Fibroblast of lung (primary cell): ENCODE results near the gene MID1. TPM values are rescaled to one million over a fixed set of nuclear protein-coding genes. Genes with fewer than 3 reads are reported as not detected.

Experiments used
- DNase-seq, 2 donors: peaks; one replicate each; pipeline versions ENCODE4 v3.0.0 to v3.0.0-alpha.2; 2010; ENCODE audit warnings: low read depth in 2 of 2
- H2AFZ ChIP-seq: 2 replicates; pipeline ENCODE4 v1.5.1; 2012; ENCODE audit warnings: low read length, control low read depth, inconsistent platforms
- H3K27ac ChIP-seq: 2 replicates; pipeline ENCODE4 v1.5.1; 2011; ENCODE audit warnings: low read length, control low read depth; ENCODE audit not compliant: insufficient read depth
- H3K27me3 ChIP-seq: 2 replicates; pipeline ENCODE4 v1.5.1; 2011; ENCODE audit warnings: mild to moderate bottlenecking, low read length; ENCODE audit not compliant: control insufficient read depth, insufficient read depth
- H3K36me3 ChIP-seq: 2 replicates; pipeline ENCODE4 v1.5.1; 2011; ENCODE audit warnings: low read length; ENCODE audit not compliant: control insufficient read depth, insufficient read depth
- H3K4me1 ChIP-seq: 2 replicates; pipeline ENCODE4 v1.5.1; 2011; ENCODE audit warnings: low read length; ENCODE audit not compliant: control insufficient read depth, insufficient read depth; ENCODE audit errors: extremely low read depth
- H3K4me2 ChIP-seq: 2 replicates; pipeline ENCODE4 v1.5.1; 2011; ENCODE audit warnings: low read length, control low read depth; ENCODE audit not compliant: insufficient read depth; ENCODE audit errors: extremely low read depth
- H3K4me3 ChIP-seq, 4 experiments: fragments of 200-600 bp in 1 of 4; sonication (generic) in 1 of 4; replicated peaks in 1 of 4; 2 replicates each; pipeline ENCODE4 v1.5.1; 2011 to 2016; ENCODE audit warnings: low read length in 4 of 4, low read depth in 3 of 4, mild to moderate bottlenecking in 3 of 4, control low read depth in 2 of 4, inconsistent platforms in 1 of 4, mixed read lengths in 1 of 4; ENCODE audit not compliant: insufficient read depth in 1 of 4; ENCODE audit errors: control extremely low read depth in 1 of 4
- H3K79me2 ChIP-seq: 2 replicates; pipeline ENCODE4 v1.5.1; 2012; ENCODE audit warnings: mild to moderate bottlenecking, low read length, inconsistent platforms; ENCODE audit not compliant: control insufficient read depth, insufficient read depth
- H3K9ac ChIP-seq: 2 replicates; pipeline ENCODE4 v1.5.1; 2011; ENCODE audit warnings: mild to moderate bottlenecking, low read length, control low read depth; ENCODE audit not compliant: insufficient read depth
- H3K9me3 ChIP-seq: 2 replicates; pipeline ENCODE4 v1.5.1; 2012; ENCODE audit warnings: low read depth, low read length; ENCODE audit not compliant: control insufficient read depth, insufficient read depth
- H4K20me1 ChIP-seq: 2 replicates; pipeline ENCODE4 v1.5.1; 2011; ENCODE audit warnings: low read length; ENCODE audit not compliant: control insufficient read depth, insufficient read depth; ENCODE audit errors: extremely low read depth
- CTCF ChIP-seq, 2 donors: IDR thresholded peaks in 1 of 2; conservative IDR thresholded peaks in 1 of 2; 1 replicate in 1 of 2; 2 replicates in 1 of 2; pipeline ENCODE4 v1.5.1; 2011 to 2012; ENCODE audit warnings: low read length in 2 of 2, control low read depth in 1 of 2, inconsistent platforms in 1 of 2, low read depth in 1 of 2, mild to moderate bottlenecking in 1 of 2
- EZH2 ChIP-seq: IDR thresholded peaks from 2 replicates; pipeline ENCODE4 v1.5.1; 2012; ENCODE audit warnings: low read length, control low read depth, mild to moderate bottlenecking; ENCODE audit errors: missing control alignments
- polyA plus RNA-seq, 2 donors: library from polyadenylated mRNA; depleted of rRNA in 1 of 2; stranded (reverse) in 1 of 2; unstranded in 1 of 2; fragments of >200 nt; gene quantifications; 2 replicates each; pipeline ENCODE4 v1.2.1, GENCODE V29; 2011 to 2012; ENCODE audit warnings: missing spikeins in 1 of 2
- total RNA-seq: library from RNA; depleted of rRNA; stranded (reverse); fragments of >200 nt; gene quantifications from 2 replicates; pipeline ENCODE4 v1.2.1, GENCODE V29; 2014

The MID1 gene
- total and polyA plus RNA-seq, 2 donors (not counting 1 experiment from before 2014, with no cell fraction given) = 20.3 to 27.7 TPM

GRCh38 chrX:10567136-10567535 is 53.2 kb downstream of the MID1 start:
- H3K9ac ChIP-seq = no peak overlapping the region
- no peak overlapping the region for H3K27ac ChIP-seq
- H3K4me3 ChIP-seq = no peak overlapping the region

GRCh38 chrX:10566716-10567097 is 53.7 kb downstream of the MID1 start:
- Histone ChIP-seq H3K27me3 (no peaks in the 10 kb centered on the region), H2AFZ (no peak overlapping the region), H3K27ac (no peak overlapping the region), H3K4me1 (peaks cover 13% of the 10 kb centered on the region), H3K4me3 (no peak overlapping the region), H3K9ac (no peak overlapping the region), H3K36me3 (peaks cover 3% of the 10 kb centered on the region), H3K79me2 (peaks cover 3% of the 10 kb centered on the region), H3K4me2 (no peak overlapping the region), H3K9me3 (no peaks in the 10 kb centered on the region), H4K20me1 (no peaks in the 10 kb centered on the region)
- TF ChIP-seq EZH2 (no peak), CTCF (conservative IDR thresholded peaks at IDR 0.05 in 1 of 2, IDR thresholded peaks at IDR 0.05 in 1 of 2; ENCODE audit: low read depth in 1 of 2, low read length in 2 of 2) (no peak)
- DNase-seq = no peak

More at GRCh38 chrX:10567136-10567535, 53.2 kb downstream of the MID1 start:
- no peak overlapping the region for H3K4me2 ChIP-seq
- TF ChIP-seq CTCF (conservative IDR thresholded peaks at IDR 0.05 in 1 of 2, IDR thresholded peaks at IDR 0.05 in 1 of 2; ENCODE audit: low read depth in 1 of 2, low read length in 2 of 2) (no peak), EZH2 (no peak)
- peaks cover 13% of the 10 kb centered on the region for H3K4me1 ChIP-seq
- H4K20me1 ChIP-seq = no peaks in the 10 kb centered on the region
- no peak overlapping the region for H2AFZ ChIP-seq
- no peaks in the 10 kb centered on the region for H3K9me3 ChIP-seq
- H3K79me2 ChIP-seq = peaks cover 3% of the 10 kb centered on the region
- no peak for DNase-seq
- no peaks in the 10 kb centered on the region for H3K27me3 ChIP-seq
- H3K36me3 ChIP-seq = peaks cover 3% of the 10 kb centered on the region

- Histone ChIP-seq H3K36me3 (peaks cover 3% of the 10 kb centered on the region), H3K4me2 (no peak overlapping the region), H4K20me1 (no peaks in the 10 kb centered on the region), H2AFZ (no peak overlapping the region), H3K79me2 (peaks cover 4% of the 10 kb centered on the region), H3K9ac (no peak overlapping the region), H3K9me3 (no peaks in the 10 kb centered on the region), H3K27me3 (no peaks in the 10 kb centered on the region), H3K4me3 (no peak overlapping the region), H3K27ac (no peak overlapping the region), H3K4me1 (peaks cover 5% of the 10 kb centered on the region)
- no peak for DNase-seq
- TF ChIP-seq EZH2 (no peak), CTCF (conservative IDR thresholded peaks at IDR 0.05 in 1 of 2, IDR thresholded peaks at IDR 0.05 in 1 of 2; ENCODE audit: low read depth in 1 of 2, low read length in 2 of 2) (no peak)
Measured at GRCh38 chrX:10564484-10564883, 55.9 kb downstream of the MID1 start.
